HepG2 (cell line): Measurements from ENCODE around the gene IFIT3. TPM values are rescaled to one million over a fixed set of nuclear protein-coding genes. Genes with fewer than 3 reads are reported as not detected.

ENCODE experiments used
- ATF1 ChIP-seq: IDR thresholded peaks from 2 replicates; pipeline ENCODE4 v1.6.1; 2016; ENCODE audit warnings: mild to moderate bottlenecking, control low read depth
- FOSL2 ChIP-seq: sonication (generic); formaldehyde crosslinking; IDR thresholded peaks from 2 replicates; pipeline ENCODE4 v1.4.0; 2020; ENCODE audit warnings: missing genetic modification reagents
- FOXA3 ChIP-seq: IDR thresholded peaks from 2 replicates; pipeline ENCODE4 v1.6.1; 2016; ENCODE audit warnings: missing genetic modification reagents, missing compliant biosample characterization
- HMG20B ChIP-seq: conservative IDR thresholded peaks from 2 replicates; pipeline ENCODE4 v1.6.1; 2016; ENCODE audit warnings: missing genetic modification reagents, missing compliant biosample characterization
- HNRNPLL ChIP-seq: fragments of 200-400 bp; formaldehyde crosslinking; IDR thresholded peaks from 2 replicates; pipeline ENCODE4 v1.6.1; 2017; ENCODE audit warnings: mild to moderate bottlenecking, low read depth, low read length; ENCODE audit not compliant: poor library complexity, severe bottlenecking
- IRF2 ChIP-seq: IDR thresholded peaks from 2 replicates; pipeline ENCODE4 v1.6.1; 2018; ENCODE audit warnings: missing genetic modification reagents, missing compliant biosample characterization
- KAT8 ChIP-seq: IDR thresholded peaks from 2 replicates; pipeline ENCODE4 v1.6.1; 2016; ENCODE audit warnings: missing genetic modification reagents, missing compliant biosample characterization
- MEIS2 ChIP-seq: sonication (generic); formaldehyde crosslinking; IDR thresholded peaks from 2 replicates; pipeline ENCODE4 v1.9.0; 2021; ENCODE audit warnings: mild to moderate bottlenecking, missing genetic modification reagents
- RXRB ChIP-seq: IDR thresholded peaks from 2 replicates; pipeline ENCODE4 v1.6.1; 2016; ENCODE audit warnings: borderline replicate concordance, missing genetic modification reagents, missing compliant biosample characterization
- SAP130 ChIP-seq: IDR thresholded peaks from 2 replicates; pipeline ENCODE4 v1.6.1; 2016; ENCODE audit warnings: low read depth
- SETDB1 ChIP-seq: sonication (generic); formaldehyde crosslinking; IDR thresholded peaks from 2 replicates; pipeline ENCODE4 v1.5.1; 2020; ENCODE audit warnings: missing genetic modification reagents, mild to moderate bottlenecking, borderline replicate concordance
- SIN3A ChIP-seq: IDR thresholded peaks from 2 replicates; pipeline ENCODE4 v1.6.1; 2011; ENCODE audit warnings: low read depth, mild to moderate bottlenecking, control low read depth, low read length, borderline replicate concordance
- SMYD3 ChIP-seq: sonication (generic); formaldehyde crosslinking; IDR thresholded peaks from 2 replicates; pipeline ENCODE4 v1.8.1; 2023; ENCODE audit warnings: mild to moderate bottlenecking, missing genetic modification reagents
- ZFP90 ChIP-seq: sonication (generic); formaldehyde crosslinking; IDR thresholded peaks from 2 replicates; pipeline ENCODE4 v1.8.0; 2022; ENCODE audit warnings: missing genetic modification reagents, mild to moderate bottlenecking, inconsistent platforms, borderline replicate concordance
- ZNF335 ChIP-seq: sonication (generic); formaldehyde crosslinking; IDR thresholded peaks from 2 replicates; pipeline ENCODE4 v1.4.0; 2020; ENCODE audit warnings: missing genetic modification reagents
- ZNF570 ChIP-seq: sonication (generic); formaldehyde crosslinking; IDR thresholded peaks from 2 replicates; pipeline ENCODE4 v1.4.0; 2020; ENCODE audit warnings: mild to moderate bottlenecking, missing genetic modification reagents, borderline replicate concordance
- polyA plus RNA-seq, 8 experiments: library from polyadenylated mRNA; depleted of rRNA in 3 of 8; stranded (reverse) in 7 of 8; unstranded in 1 of 8; fragments of >200 nt; fragmentation: Illumina TruSeq in 4 of 8; extraction: Trizol in 4 of 8; gene quantifications; 2 replicates each; pipeline versions ENCODE4 v1.2.1 to v1.2.3, GENCODE V29; 2011 to 2016; ENCODE audit warnings: low read depth in 4 of 8, missing spikeins in 1 of 8, mixed read lengths in 1 of 8; ENCODE audit not compliant: insufficient read depth in 1 of 8
- total RNA-seq, 5 experiments: library from RNA; depleted of rRNA; stranded (reverse); fragments of >200 nt; fragmentation: Illumina TruSeq; extraction: Trizol; gene quantifications; 2 replicates each; pipeline ENCODE4 v1.2.3, GENCODE V29; 2016; ENCODE audit warnings: low read depth in 1 of 5
- TF ChIP-seq, protein P1 (sequence below): sonication (generic); formaldehyde crosslinking; conservative IDR thresholded peaks from 2 replicates; pipeline ENCODE4 v1.4.0; 2020; ENCODE audit warnings: mild to moderate bottlenecking, missing genetic modification reagents, moderate library complexity
- TF ChIP-seq, protein P2 (sequence below): sonication (generic); formaldehyde crosslinking; IDR thresholded peaks from 2 replicates; pipeline ENCODE4 v1.5.1; 2020; ENCODE audit warnings: mild to moderate bottlenecking, missing genetic modification reagents, borderline replicate concordance
- TF ChIP-seq, protein P3 (sequence below): IDR thresholded peaks from 2 replicates; pipeline ENCODE4 v1.6.1; 2016
- TF ChIP-seq, protein P4 (sequence below): sonication (generic); formaldehyde crosslinking; IDR thresholded peaks from 2 replicates; pipeline ENCODE4 v1.5.1; 2020; ENCODE audit warnings: mild to moderate bottlenecking, missing genetic modification reagents, moderate library complexity

Gene IFIT3
- total and polyA plus RNA-seq, 2 of the 13 experiments (the other 11 are each of a cell fraction or from before 2014, with no cell fraction given), result 0.48 to 3.1 TPM

DNA sequence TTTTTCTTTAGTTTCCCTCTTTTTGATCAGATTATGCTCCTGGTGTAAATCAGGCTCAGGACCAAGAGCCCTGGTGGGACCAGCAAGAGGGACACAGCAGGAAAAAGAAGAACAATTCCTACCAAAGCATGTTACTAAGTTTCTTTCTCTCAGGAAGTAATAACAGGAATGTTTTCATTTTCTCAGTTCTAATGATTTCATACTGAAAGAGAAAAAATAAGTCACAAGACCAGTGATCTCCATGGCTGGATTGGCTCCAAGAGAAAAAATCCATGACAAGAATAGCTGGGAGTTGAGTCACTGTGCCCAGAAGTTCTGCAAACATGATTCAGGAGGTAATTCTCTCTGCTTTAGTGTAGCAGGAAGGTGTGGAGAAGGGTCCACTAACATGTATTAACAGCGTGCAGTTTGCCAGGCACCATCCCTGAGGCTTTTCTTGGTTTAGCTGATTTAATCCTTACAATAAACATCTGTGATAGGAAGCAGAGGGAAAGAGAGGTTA lies 49.7 kb upstream of the IFIT3 start (continued):
- TF ChIP-seq, protein P1, sequence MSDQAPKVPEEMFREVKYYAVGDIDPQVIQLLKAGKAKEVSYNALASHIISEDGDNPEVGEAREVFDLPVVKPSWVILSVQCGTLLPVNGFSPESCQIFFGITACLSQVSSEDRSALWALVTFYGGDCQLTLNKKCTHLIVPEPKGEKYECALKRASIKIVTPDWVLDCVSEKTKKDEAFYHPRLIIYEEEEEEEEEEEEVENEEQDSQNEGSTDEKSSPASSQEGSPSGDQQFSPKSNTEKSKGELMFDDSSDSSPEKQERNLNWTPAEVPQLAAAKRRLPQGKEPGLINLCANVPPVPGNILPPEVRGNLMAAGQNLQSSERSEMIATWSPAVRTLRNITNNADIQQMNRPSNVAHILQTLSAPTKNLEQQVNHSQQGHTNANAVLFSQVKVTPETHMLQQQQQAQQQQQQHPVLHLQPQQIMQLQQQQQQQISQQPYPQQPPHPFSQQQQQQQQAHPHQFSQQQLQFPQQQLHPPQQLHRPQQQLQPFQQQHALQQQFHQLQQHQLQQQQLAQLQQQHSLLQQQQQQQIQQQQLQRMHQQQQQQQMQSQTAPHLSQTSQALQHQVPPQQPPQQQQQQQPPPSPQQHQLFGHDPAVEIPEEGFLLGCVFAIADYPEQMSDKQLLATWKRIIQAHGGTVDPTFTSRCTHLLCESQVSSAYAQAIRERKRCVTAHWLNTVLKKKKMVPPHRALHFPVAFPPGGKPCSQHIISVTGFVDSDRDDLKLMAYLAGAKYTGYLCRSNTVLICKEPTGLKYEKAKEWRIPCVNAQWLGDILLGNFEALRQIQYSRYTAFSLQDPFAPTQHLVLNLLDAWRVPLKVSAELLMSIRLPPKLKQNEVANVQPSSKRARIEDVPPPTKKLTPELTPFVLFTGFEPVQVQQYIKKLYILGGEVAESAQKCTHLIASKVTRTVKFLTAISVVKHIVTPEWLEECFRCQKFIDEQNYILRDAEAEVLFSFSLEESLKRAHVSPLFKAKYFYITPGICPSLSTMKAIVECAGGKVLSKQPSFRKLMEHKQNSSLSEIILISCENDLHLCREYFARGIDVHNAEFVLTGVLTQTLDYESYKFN (CRISPR knock-in tag), result peak; percentile 52
- TF ChIP-seq ZNF335 (CRISPR knock-in tag) (no peak), HNRNPLL (no peak), MEIS2 (no peak), SIN3A (no peak), ZNF570 (CRISPR knock-in tag) (no peak), SMYD3 (CRISPR knock-in tag) (no peak), IRF2 (CRISPR knock-in tag) (0 out of 2 replicates have a peak, but pooled peaks have one; percentile 21), FOXA3 (CRISPR knock-in tag) (peak; percentile 40), ATF1 (no peak), SETDB1 (CRISPR knock-in tag) (no peak), RXRB (CRISPR knock-in tag) (peak; percentile 49; the same call in 1 of the 2 replicates), KAT8 (CRISPR knock-in tag) (0 out of 2 replicates have a peak, but pooled peaks have one; percentile 36), FOSL2 (peak; percentile 95), SAP130 (0 out of 2 replicates have a peak, but pooled peaks have one; percentile 38), ZFP90 (no peak), HMG20B (0 out of 2 replicates have a peak, but pooled peaks have one; percentile 50)
- TF ChIP-seq, protein P2, sequence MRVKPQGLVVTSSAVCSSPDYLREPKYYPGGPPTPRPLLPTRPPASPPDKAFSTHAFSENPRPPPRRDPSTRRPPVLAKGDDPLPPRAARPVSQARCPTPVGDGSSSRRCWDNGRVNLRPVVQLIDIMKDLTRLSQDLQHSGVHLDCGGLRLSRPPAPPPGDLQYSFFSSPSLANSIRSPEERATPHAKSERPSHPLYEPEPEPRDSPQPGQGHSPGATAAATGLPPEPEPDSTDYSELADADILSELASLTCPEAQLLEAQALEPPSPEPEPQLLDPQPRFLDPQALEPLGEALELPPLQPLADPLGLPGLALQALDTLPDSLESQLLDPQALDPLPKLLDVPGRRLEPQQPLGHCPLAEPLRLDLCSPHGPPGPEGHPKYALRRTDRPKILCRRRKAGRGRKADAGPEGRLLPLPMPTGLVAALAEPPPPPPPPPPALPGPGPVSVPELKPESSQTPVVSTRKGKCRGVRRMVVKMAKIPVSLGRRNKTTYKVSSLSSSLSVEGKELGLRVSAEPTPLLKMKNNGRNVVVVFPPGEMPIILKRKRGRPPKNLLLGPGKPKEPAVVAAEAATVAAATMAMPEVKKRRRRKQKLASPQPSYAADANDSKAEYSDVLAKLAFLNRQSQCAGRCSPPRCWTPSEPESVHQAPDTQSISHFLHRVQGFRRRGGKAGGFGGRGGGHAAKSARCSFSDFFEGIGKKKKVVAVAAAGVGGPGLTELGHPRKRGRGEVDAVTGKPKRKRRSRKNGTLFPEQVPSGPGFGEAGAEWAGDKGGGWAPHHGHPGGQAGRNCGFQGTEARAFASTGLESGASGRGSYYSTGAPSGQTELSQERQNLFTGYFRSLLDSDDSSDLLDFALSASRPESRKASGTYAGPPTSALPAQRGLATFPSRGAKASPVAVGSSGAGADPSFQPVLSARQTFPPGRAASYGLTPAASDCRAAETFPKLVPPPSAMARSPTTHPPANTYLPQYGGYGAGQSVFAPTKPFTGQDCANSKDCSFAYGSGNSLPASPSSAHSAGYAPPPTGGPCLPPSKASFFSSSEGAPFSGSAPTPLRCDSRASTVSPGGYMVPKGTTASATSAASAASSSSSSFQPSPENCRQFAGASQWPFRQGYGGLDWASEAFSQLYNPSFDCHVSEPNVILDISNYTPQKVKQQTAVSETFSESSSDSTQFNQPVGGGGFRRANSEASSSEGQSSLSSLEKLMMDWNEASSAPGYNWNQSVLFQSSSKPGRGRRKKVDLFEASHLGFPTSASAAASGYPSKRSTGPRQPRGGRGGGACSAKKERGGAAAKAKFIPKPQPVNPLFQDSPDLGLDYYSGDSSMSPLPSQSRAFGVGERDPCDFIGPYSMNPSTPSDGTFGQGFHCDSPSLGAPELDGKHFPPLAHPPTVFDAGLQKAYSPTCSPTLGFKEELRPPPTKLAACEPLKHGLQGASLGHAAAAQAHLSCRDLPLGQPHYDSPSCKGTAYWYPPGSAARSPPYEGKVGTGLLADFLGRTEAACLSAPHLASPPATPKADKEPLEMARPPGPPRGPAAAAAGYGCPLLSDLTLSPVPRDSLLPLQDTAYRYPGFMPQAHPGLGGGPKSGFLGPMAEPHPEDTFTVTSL (CRISPR knock-in tag), result peak; percentile 66; the same call in 1 of the 2 replicates
- TF ChIP-seq, protein P3, sequence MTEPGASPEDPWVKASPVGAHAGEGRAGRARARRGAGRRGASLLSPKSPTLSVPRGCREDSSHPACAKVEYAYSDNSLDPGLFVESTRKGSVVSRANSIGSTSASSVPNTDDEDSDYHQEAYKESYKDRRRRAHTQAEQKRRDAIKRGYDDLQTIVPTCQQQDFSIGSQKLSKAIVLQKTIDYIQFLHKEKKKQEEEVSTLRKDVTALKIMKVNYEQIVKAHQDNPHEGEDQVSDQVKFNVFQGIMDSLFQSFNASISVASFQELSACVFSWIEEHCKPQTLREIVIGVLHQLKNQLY (CRISPR knock-in tag), result no peak
- TF ChIP-seq, protein P4, sequence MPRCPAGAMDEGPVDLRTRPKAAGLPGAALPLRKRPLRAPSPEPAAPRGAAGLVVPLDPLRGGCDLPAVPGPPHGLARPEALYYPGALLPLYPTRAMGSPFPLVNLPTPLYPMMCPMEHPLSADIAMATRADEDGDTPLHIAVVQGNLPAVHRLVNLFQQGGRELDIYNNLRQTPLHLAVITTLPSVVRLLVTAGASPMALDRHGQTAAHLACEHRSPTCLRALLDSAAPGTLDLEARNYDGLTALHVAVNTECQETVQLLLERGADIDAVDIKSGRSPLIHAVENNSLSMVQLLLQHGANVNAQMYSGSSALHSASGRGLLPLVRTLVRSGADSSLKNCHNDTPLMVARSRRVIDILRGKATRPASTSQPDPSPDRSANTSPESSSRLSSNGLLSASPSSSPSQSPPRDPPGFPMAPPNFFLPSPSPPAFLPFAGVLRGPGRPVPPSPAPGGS (CRISPR knock-in tag), result no peak
